Lung (tissue), 12 donors: Measurements from ENCODE around the gene CD27. TPM values are rescaled to one million over a fixed set of nuclear protein-coding genes. Genes with fewer than 3 reads are reported as not detected.
"Not testable (repeated sequence)": the region's sequence is repeated elsewhere in the genome, so short reads cannot be mapped to it uniquely, and the experiment has no call there.

Source experiments
- ATAC-seq: fragments of 200-7000 bp; cut with Tn5 transposase; one replicate; pipeline ENCODE4 v1.9.1; 2020; ENCODE audit warnings: moderate number of reproducible peaks; ENCODE audit not compliant: insufficient read depth, low FRiP score
- DNase-seq, 3 donors: peaks; one replicate each; pipeline ENCODE4 v3.0.0-alpha.2; 2013 to 2017
- H3K27ac ChIP-seq, 2 donors: one replicate each; pipeline ENCODE4 v1.5.1; 2013; ENCODE audit warnings: mild to moderate bottlenecking in 2 of 2, moderate library complexity in 2 of 2, control low read depth in 1 of 2, inconsistent platforms in 1 of 2, low read depth in 1 of 2, low read length in 1 of 2
- H3K27me3 ChIP-seq, 3 donors: one replicate each; pipeline ENCODE4 v1.5.1; 2013; ENCODE audit warnings: low read length in 2 of 3; ENCODE audit not compliant: control insufficient read depth in 3 of 3, insufficient read depth in 3 of 3
- H3K36me3 ChIP-seq, 4 donors: one replicate each; pipeline ENCODE4 v1.5.1; 2013; ENCODE audit warnings: low read length in 4 of 4, mild to moderate bottlenecking in 1 of 4, moderate library complexity in 1 of 4; ENCODE audit not compliant: control insufficient read depth in 4 of 4, insufficient read depth in 4 of 4
- H3K4me1 ChIP-seq, 5 donors: one replicate each; pipeline ENCODE4 v1.5.1; 2013; ENCODE audit warnings: low read length in 5 of 5, mild to moderate bottlenecking in 2 of 5, moderate library complexity in 1 of 5; ENCODE audit not compliant: control insufficient read depth in 5 of 5, insufficient read depth in 5 of 5
- H3K4me3 ChIP-seq: one replicate; pipeline ENCODE4 v1.5.1; 2013; ENCODE audit warnings: mild to moderate bottlenecking, control low read depth, moderate library complexity
- H3K9ac ChIP-seq, 2 donors: one replicate each; pipeline ENCODE4 v1.5.1; 2013; ENCODE audit warnings: low read length in 2 of 2, control low read depth in 1 of 2; ENCODE audit not compliant: insufficient read depth in 1 of 2
- H3K9me3 ChIP-seq, 4 donors: one replicate each; pipeline ENCODE4 v1.5.1; 2013; ENCODE audit warnings: low read length in 3 of 4, mild to moderate bottlenecking in 1 of 4, moderate library complexity in 1 of 4; ENCODE audit not compliant: control insufficient read depth in 4 of 4, insufficient read depth in 3 of 4
- WGBS, 2 donors: extraction: QIAGEN DNeasy Blood & Tissue Kit; methylation state at CpG; one replicate each; pipeline ENCODE4 v1.1.7; 2013; 5-methylcytosine and 5-hydroxymethylcytosine counted together
- polyA plus RNA-seq, 2 donors: library from polyadenylated mRNA; stranded (reverse); fragments of 200-250 nt; gene quantifications; one replicate each; pipeline ENCODE4 v1.2.1, GENCODE V29; 2013
- total RNA-seq, 2 donors: library from RNA; depleted of rRNA in 1 of 2; stranded (reverse); fragments of >200 nt in 1 of 2; gene quantifications; one replicate each; pipeline ENCODE4 v1.2.1, GENCODE V29; 2014 to 2021
- TF ChIP-seq, protein P1 (sequence below): IDR thresholded peaks from 2 replicates; pipeline ENCODE4 v1.5.1; 2012; ENCODE audit warnings: mild to moderate bottlenecking; ENCODE audit errors: control extremely low read depth, extremely low read depth
- donor health status: control.
- donor health status: control.
- donor health status: Bipolar disorder and iron deficiency.
- donor health status: healthy.
- donor health status: DM: yes; HTN: yes; CAD: no.

CD27 gene
- total and polyA plus RNA-seq, 4 donors, result 1.5 to 3.1 (median 1.9) TPM

DNA sequence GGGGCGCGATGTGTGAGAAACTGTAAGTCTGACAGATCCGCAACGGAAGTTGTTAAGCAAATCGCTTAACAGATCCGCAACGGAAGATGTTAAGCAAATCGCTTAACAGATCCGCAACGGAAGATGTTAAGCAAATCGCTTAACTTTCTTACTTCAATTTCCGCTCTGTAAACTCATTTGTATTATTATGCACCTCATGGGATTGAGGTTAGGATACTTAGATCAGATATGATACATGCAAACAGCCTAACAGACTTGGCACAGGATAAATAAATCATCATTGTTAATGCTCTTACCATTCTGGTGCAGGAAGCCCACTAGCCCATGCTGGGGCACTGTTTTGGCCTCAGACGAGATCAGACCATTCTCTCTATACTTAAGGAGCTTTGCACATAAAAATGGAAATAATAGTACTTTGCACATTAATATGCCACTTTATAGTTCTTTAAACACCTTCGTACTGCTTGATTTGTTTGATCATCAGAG is 49.5 kb downstream of the CD27 start:
- Histone ChIP-seq H3K4me1 (peaks cover 0 to 22% (median 8%) of the 10 kb centered on the region in 5 donors), H3K9ac (peak overlapping the region; percentile 0 to 79), H3K9me3 (no peaks in the 10 kb centered on the region), H3K4me3 (peak overlapping the region; percentile 62), H3K27me3 (no peaks in the 10 kb centered on the region), H3K27ac (peak overlapping the region; percentile 26 to 70), H3K36me3 (peaks cover 0 to 26% (median 8%) of the 10 kb centered on the region in 4 donors)
- TF ChIP-seq, protein P1, sequence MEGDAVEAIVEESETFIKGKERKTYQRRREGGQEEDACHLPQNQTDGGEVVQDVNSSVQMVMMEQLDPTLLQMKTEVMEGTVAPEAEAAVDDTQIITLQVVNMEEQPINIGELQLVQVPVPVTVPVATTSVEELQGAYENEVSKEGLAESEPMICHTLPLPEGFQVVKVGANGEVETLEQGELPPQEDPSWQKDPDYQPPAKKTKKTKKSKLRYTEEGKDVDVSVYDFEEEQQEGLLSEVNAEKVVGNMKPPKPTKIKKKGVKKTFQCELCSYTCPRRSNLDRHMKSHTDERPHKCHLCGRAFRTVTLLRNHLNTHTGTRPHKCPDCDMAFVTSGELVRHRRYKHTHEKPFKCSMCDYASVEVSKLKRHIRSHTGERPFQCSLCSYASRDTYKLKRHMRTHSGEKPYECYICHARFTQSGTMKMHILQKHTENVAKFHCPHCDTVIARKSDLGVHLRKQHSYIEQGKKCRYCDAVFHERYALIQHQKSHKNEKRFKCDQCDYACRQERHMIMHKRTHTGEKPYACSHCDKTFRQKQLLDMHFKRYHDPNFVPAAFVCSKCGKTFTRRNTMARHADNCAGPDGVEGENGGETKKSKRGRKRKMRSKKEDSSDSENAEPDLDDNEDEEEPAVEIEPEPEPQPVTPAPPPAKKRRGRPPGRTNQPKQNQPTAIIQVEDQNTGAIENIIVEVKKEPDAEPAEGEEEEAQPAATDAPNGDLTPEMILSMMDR, result no peak
- WGBS, 2 donors, result 1% methylated on average over 14 of the region's 14 CpGs
- DNase-seq, result no peak
- ATAC-seq, result no peak

DNA sequence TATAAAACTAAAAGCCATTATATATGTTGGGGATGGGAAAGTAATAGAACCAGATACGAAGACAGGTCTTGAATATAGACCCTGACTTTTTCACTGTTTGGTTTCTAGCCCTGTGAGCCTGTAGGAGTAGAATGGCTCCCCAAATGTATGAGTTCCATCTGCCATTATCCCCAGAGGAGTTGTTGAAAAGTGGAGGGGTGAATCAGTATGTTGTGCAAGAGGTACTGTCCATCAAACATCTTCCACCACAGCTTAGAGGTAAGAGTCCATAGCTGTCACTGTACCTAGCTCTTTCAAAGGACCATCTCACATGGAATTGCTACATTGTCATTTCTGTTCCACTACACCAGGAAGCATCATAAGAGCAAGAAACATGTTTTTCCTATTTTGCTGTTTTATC is 50.2 kb downstream of the CD27 start:
- ATAC-seq (no peak), DNase-seq (no peak)
- Histone ChIP-seq H3K4me1 (peaks cover 0 to 22% (median 8%) of the 10 kb centered on the region in 5 donors), H3K36me3 (peaks cover 0 to 31% (median 8%) of the 10 kb centered on the region in 4 donors), H3K4me3 (no peak overlapping the region), H3K9me3 (no peaks in the 10 kb centered on the region), H3K9ac (peak overlapping the region in 1 of 2 donors; percentile 79), H3K27me3 (no peaks in the 10 kb centered on the region), H3K27ac (no peak overlapping the region)
- TF ChIP-seq, protein P1, result no peak
- 64 to 74% methylated on average over 1 of the region's 1 CpG for WGBS, 2 donors

DNA sequence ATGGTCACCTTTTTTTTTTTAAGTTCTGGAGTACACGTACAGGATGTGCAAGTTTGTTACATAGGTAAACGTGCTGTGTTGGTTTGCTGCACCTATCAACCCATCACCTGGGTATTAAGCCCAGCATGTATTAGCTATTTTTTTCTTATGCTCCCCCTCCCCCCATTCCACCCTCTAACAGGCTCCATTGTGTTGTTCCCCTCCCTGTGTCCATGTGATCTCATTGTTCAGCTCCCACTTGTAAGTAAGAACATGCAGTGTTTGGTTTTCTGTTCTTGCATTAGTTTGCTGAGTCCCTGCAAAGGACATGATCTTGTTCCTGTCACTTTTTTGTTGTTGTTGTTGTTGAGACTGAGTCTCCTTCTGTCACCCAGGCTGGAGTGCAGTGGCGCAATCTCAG is 52.5 kb downstream of the CD27 start:
- Histone ChIP-seq H3K36me3 (peaks cover 3 to 29% (median 10%) of the 10 kb centered on the region in 4 donors), H3K4me1 (peaks cover 0 to 17% (median 8%) of the 10 kb centered on the region in 5 donors)
- H3K27me3 ChIP-seq, H3K9me3 ChIP-seq, ATAC-seq, H3K27ac ChIP-seq, H3K4me3 ChIP-seq, DNase-seq, H3K9ac ChIP-seq: not testable (repeated sequence)
- WGBS, 2 donors, result 63 to 74% methylated on average over 3 of the region's 3 CpGs

DNA sequence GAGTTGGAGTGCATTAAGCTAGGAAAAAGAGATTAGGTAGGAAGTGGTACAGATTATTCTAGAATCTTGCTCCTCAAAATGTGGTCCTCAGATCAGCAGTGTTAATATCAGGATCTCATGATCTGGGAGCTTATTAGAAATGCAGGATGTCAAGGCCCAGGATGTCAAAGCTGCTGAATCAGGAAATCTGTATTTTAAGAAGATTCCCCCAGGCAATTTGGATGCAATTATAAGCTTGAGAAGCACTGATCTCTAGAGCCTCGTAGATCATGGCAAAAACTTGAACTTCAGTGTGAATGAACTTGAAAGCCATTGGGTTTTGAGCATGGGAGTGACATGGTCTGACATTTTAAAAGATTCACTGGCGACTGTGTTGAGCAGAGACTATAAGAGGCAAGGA is 55.7 kb downstream of the CD27 start:
- 89 to 96% methylated on average over 2 of the region's 2 CpGs for WGBS, 2 donors
- no peaks in the 10 kb centered on the region for H3K27me3 ChIP-seq

More for the DNA sequence above, 55.7 kb downstream of the CD27 start:
- Histone ChIP-seq H3K9ac (no peak overlapping the region), H3K4me3 (no peak overlapping the region), H3K36me3 (peaks cover 3 to 37% (median 15%) of the 10 kb centered on the region in 4 donors), H3K27ac (no peak overlapping the region), H3K9me3 (no peaks in the 10 kb centered on the region), H3K4me1 (peaks cover 0 to 2% (median 0%) of the 10 kb centered on the region in 5 donors)
- DNase-seq, result no peak
- ATAC-seq, result no peak
- TF ChIP-seq, protein P1, result no peak

Other genes starting within 250 kb of the CD27 start
- 100 to 1,000 TPM; 240 to 406 TPM for gene CD9, start 244.6 kb upstream of the CD27 start, total RNA-seq
- 100 to 1,000 TPM; 352 to 425 TPM for gene CD9, start 244.6 kb upstream of the CD27 start, polyA plus RNA-seq
- gene PLEKHG6, start 134.3 kb upstream of the CD27 start, total RNA-seq, result 1 to 10 TPM; 1.6 to 2.9 TPM
- 1 to 10 TPM in 1 of 2 donors, under 1 TPM in 1; 0.74 to 2.9 TPM for gene PLEKHG6, start 134.3 kb upstream of the CD27 start, polyA plus RNA-seq
- gene TNFRSF1A, start 102.9 kb upstream of the CD27 start, total RNA-seq, result 100 to 1,000 TPM; 175 to 184 TPM
- 100 to 1,000 TPM in 1 of 2 donors, 10 to 100 TPM in 1; 81.6 to 182 TPM for gene TNFRSF1A, start 102.9 kb upstream of the CD27 start, polyA plus RNA-seq
- gene SCNN1A, start 69.4 kb upstream of the CD27 start, total RNA-seq, result 100 to 1,000 TPM; 122 to 312 TPM
- gene SCNN1A, start 69.4 kb upstream of the CD27 start, polyA plus RNA-seq, result 100 to 1,000 TPM in 1 of 2 donors, 10 to 100 TPM in 1; 86.6 to 129 TPM
- gene LTBR, start 60.8 kb upstream of the CD27 start, total RNA-seq, result 100 to 1,000 TPM in 1 of 2 donors, 10 to 100 TPM in 1; 52.6 to 134 TPM
- gene LTBR, start 60.8 kb upstream of the CD27 start, polyA plus RNA-seq, result 100 to 1,000 TPM; 111 to 134 TPM
- 10 to 100 TPM; 27.4 to 28.2 TPM for gene TAPBPL, start 7.1 kb downstream of the CD27 start, total RNA-seq
- gene TAPBPL, start 7.1 kb downstream of the CD27 start, polyA plus RNA-seq, result 10 to 100 TPM; 11.2 to 26.8 TPM
- gene VAMP1, start 25.7 kb downstream of the CD27 start, total RNA-seq, result 10 to 100 TPM in 1 of 2 donors, 1 to 10 TPM in 1; 7.5 to 14.1 TPM
- gene VAMP1, start 25.7 kb downstream of the CD27 start, polyA plus RNA-seq, result 1 to 10 TPM; 4.7 to 5.1 TPM
- 100 to 1,000 TPM in 1 of 2 donors, 10 to 100 TPM in 1; 34.5 to 123 TPM for gene MRPL51, start 48.3 kb downstream of the CD27 start, total RNA-seq
- gene MRPL51, start 48.3 kb downstream of the CD27 start, polyA plus RNA-seq, result 100 to 1,000 TPM in 1 of 2 donors, 10 to 100 TPM in 1; 80.4 to 103 TPM
- 10 to 100 TPM; 19.8 to 30.7 TPM for gene NCAPD2, start 49.1 kb downstream of the CD27 start, total RNA-seq
- gene NCAPD2, start 49.1 kb downstream of the CD27 start, polyA plus RNA-seq, result 10 to 100 TPM in 1 of 2 donors, 1 to 10 TPM in 1; 5.8 to 11.8 TPM
- 1,000 to 10,000 TPM in 1 of 2 donors, 100 to 1,000 TPM in 1; 843 to 1,983 TPM for gene GAPDH, start 89.6 kb downstream of the CD27 start, total RNA-seq
- gene GAPDH, start 89.6 kb downstream of the CD27 start, polyA plus RNA-seq, result 1,000 to 10,000 TPM; 1,405 to 3,540 TPM
- gene IFFO1, start 111.1 kb downstream of the CD27 start, total RNA-seq, result 10 to 100 TPM; 10.0 to 25.1 TPM
- 10 to 100 TPM; 24.4 to 26.7 TPM for gene IFFO1, start 111.1 kb downstream of the CD27 start, polyA plus RNA-seq
- gene NOP2, start 123.3 kb downstream of the CD27 start, total RNA-seq, result 10 to 100 TPM in 1 of 2 donors, 1 to 10 TPM in 1; 7.9 to 36.0 TPM
- gene NOP2, start 123.3 kb downstream of the CD27 start, polyA plus RNA-seq, result 10 to 100 TPM; 30.7 to 37.6 TPM
- 100 to 1,000 TPM; 198 TPM for gene CHD4, start 162.4 kb downstream of the CD27 start, total RNA-seq
- gene CHD4, start 162.4 kb downstream of the CD27 start, polyA plus RNA-seq, result 100 to 1,000 TPM in 1 of 2 donors, 10 to 100 TPM in 1; 82.0 to 182 TPM
- 1 to 10 TPM; 1.9 to 2.8 TPM for gene LPAR5, start 191.0 kb downstream of the CD27 start, total RNA-seq
- gene LPAR5, start 191.0 kb downstream of the CD27 start, polyA plus RNA-seq, result 1 to 10 TPM in 1 of 2 donors, under 1 TPM in 1; 0.51 to 1.2 TPM
- 1 to 10 TPM; 1.6 to 6.1 TPM for gene ACRBP, start 202.5 kb downstream of the CD27 start, total RNA-seq
- gene ACRBP, start 202.5 kb downstream of the CD27 start, polyA plus RNA-seq, result 1 to 10 TPM in 1 of 2 donors, under 1 TPM in 1; 0.93 to 8.7 TPM
- 10 to 100 TPM; 22.4 to 74.3 TPM for gene ING4, start 218.2 kb downstream of the CD27 start, total RNA-seq
- gene ING4, start 218.2 kb downstream of the CD27 start, polyA plus RNA-seq, result 10 to 100 TPM; 20.3 to 31.7 TPM
- gene ZNF384, start 244.4 kb downstream of the CD27 start, total RNA-seq, result 10 to 100 TPM; 29.2 to 50.8 TPM
- gene ZNF384, start 244.4 kb downstream of the CD27 start, polyA plus RNA-seq, result 10 to 100 TPM; 29.0 to 34.4 TPM